Mesendoderm (in vitro differentiated cells): ENCODE results near the gene NPLOC4.

Experiments used
- DNase-seq: peaks from one replicate; pipeline ENCODE4 v3.0.0; 2013
- H2AK5ac ChIP-seq: 2 replicates; pipeline ENCODE4 v1.6.1; 2013; ENCODE audit warnings: low read length, inconsistent platforms
- H2BK120ac ChIP-seq: 2 replicates; pipeline ENCODE4 v1.6.1; 2013; ENCODE audit warnings: low read depth, mild to moderate bottlenecking, low read length, moderate library complexity, mixed read lengths
- H2BK15ac ChIP-seq: replicated peaks from 2 replicates; pipeline ENCODE4 v1.6.1; 2013; ENCODE audit warnings: low read depth, mild to moderate bottlenecking, moderate library complexity
- H2BK5ac ChIP-seq: 2 replicates; pipeline ENCODE4 v1.6.1; 2013; ENCODE audit warnings: low read length, inconsistent platforms
- H3K18ac ChIP-seq: 2 replicates; pipeline ENCODE4 v1.6.1; 2013; ENCODE audit warnings: mild to moderate bottlenecking, low read length, mixed read lengths
- H3K23ac ChIP-seq: one replicate; pipeline ENCODE4 v1.6.1; 2013; ENCODE audit warnings: low read length
- H3K27ac ChIP-seq: 2 replicates; pipeline ENCODE4 v1.5.1; 2013; ENCODE audit warnings: low read depth, mild to moderate bottlenecking, inconsistent platforms, low read length, moderate library complexity
- H3K27me3 ChIP-seq: 2 replicates; pipeline ENCODE4 v1.6.1; 2013; ENCODE audit warnings: low read length, control low read depth, mild to moderate bottlenecking, inconsistent platforms; ENCODE audit not compliant: insufficient read depth, poor library complexity
- H3K36me3 ChIP-seq: 2 replicates; pipeline ENCODE4 v1.6.1; 2013; ENCODE audit warnings: low read length, inconsistent platforms; ENCODE audit not compliant: control insufficient read depth, insufficient read depth
- H3K4ac ChIP-seq: one replicate; pipeline ENCODE4 v1.6.1; 2013; ENCODE audit warnings: low read depth, mild to moderate bottlenecking, low read length, moderate library complexity
- H3K4me1 ChIP-seq: 2 replicates; pipeline ENCODE4 v1.6.1; 2013; ENCODE audit warnings: low read depth, low read length, inconsistent platforms; ENCODE audit not compliant: control insufficient read depth
- H3K4me2 ChIP-seq: 2 replicates; pipeline ENCODE4 v1.6.1; 2013; ENCODE audit warnings: low read length
- H3K4me3 ChIP-seq: 2 replicates; pipeline ENCODE4 v1.5.1; 2013; ENCODE audit warnings: mild to moderate bottlenecking, low read length
- H3K56ac ChIP-seq: one replicate; pipeline ENCODE4 v1.6.1; 2013; ENCODE audit warnings: low read length
- H3K79me1 ChIP-seq: 2 replicates; pipeline ENCODE4 v1.6.1; 2013; ENCODE audit warnings: low read length, inconsistent platforms
- H3K79me2 ChIP-seq: 2 replicates; pipeline ENCODE4 v1.6.1; 2013; ENCODE audit warnings: mild to moderate bottlenecking, low read length; ENCODE audit not compliant: control insufficient read depth, insufficient read depth
- H3K9ac ChIP-seq: 2 replicates; pipeline ENCODE4 v1.6.1; 2013; ENCODE audit warnings: low read length, inconsistent platforms
- H4K5ac ChIP-seq: one replicate; pipeline ENCODE4 v1.6.1; 2013; ENCODE audit warnings: low read length
- H4K8ac ChIP-seq: one replicate; pipeline ENCODE4 v1.6.1; 2013; ENCODE audit warnings: low read depth, mild to moderate bottlenecking, control low read depth, low read length, moderate library complexity
- WGBS: extraction: QIAGEN DNeasy Blood & Tissue Kit; methylation state at CpG from one replicate; pipeline ENCODE4 v1.1.7; 2013; ENCODE audit warnings: low lambda C conversion rate, missing lambda C conversion rate; ENCODE audit not compliant: insufficient coverage; ENCODE audit errors: extremely low coverage; 5-methylcytosine and 5-hydroxymethylcytosine counted together

The NPLOC4 gene

DNA sequence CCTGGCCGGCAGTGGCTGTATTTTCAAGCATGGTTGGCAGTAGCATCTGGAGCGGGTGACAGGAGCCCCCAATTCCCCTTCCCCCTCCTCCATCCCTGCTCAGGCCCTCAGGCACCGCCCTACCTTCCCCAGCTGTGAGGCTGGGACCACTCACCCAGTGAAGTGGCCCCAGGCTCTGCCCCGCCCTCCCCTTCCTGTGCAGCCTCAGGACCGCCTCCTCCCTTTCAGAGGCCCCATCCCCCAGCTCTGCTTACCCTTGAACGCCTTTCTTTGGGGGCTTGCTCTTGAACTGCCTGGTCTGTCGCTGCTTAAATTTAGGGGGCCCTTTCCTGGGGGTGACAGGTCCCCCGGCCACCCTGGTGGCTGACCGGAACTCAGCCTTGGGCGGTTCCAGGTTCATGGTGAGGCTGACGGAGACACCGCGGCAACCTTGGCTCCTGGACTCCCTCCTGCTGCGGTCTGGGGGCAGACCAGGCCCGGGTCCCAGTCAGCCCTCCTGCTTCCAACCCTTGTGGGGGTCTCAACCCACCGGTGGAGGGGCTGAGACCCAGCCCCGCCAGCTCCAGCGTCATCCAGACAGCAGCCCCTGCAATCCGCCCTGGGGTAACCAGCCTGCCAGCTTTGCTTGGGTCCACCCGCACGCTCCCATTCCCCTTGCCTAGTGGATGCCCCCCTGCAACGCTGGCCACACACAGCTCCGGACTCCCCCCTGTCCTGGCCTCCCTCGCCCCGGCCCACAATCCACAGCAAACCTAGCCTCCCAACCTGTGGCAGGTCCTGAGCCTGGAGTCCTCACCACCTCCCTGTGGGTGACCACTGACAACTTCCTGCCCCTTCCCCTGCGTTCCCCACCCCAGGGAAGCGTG lies 16.2 kb upstream of the NPLOC4 start:
- peak overlapping the region; percentile 56 for H3K9ac ChIP-seq
- peak overlapping the region; percentile 83 for H3K56ac ChIP-seq
- no peaks in the 10 kb centered on the region for H3K79me2 ChIP-seq
- H3K4me1 ChIP-seq = peaks cover 4% of the 10 kb centered on the region
- H2BK120ac ChIP-seq = no peak overlapping the region
- peak overlapping the region; percentile 81 for H2BK5ac ChIP-seq
- DNase-seq = peak; percentile 44
- H2AK5ac ChIP-seq = no peak overlapping the region
- no peak overlapping the region for H3K23ac ChIP-seq
- peaks cover 5% of the 10 kb centered on the region for H3K27me3 ChIP-seq
- no peak overlapping the region for H2BK15ac ChIP-seq
- H3K4ac ChIP-seq = peak overlapping the region; percentile 66
- peak overlapping the region; percentile 19 for H3K18ac ChIP-seq
- H3K36me3 ChIP-seq = no peaks in the 10 kb centered on the region
- no peak overlapping the region for H3K27ac ChIP-seq
- H3K4me3 ChIP-seq = no peak overlapping the region
- no peak overlapping the region for H4K8ac ChIP-seq
- no peaks in the 10 kb centered on the region for H3K79me1 ChIP-seq
- no CpG with 5 or more reads among the region's 27 CpGs for WGBS
- peak overlapping the region; percentile 19 for H3K4me2 ChIP-seq
- H4K5ac ChIP-seq = no peak overlapping the region

DNA sequence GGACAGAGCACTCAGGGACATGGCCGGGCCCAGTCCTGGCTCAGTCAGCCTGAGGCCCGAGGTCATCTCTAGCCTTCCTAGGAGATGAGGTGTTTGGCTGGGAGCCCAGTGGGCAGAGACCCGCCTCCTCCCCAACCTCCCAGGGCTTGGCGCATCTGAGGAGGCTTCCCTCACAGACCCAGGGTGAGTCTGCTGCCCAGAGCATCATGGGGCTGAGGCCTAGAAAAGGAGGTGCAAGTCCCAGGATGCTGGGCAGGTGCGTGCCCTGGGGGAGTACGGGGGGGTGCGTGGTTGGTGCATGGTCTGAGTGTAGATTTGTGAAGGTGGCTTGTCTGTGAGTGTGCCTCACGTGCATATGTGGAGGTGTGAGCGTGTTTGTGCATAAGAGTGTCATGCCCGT lies 14.8 kb upstream of the NPLOC4 start:
- H3K4me3 ChIP-seq = no peak overlapping the region

DNA sequence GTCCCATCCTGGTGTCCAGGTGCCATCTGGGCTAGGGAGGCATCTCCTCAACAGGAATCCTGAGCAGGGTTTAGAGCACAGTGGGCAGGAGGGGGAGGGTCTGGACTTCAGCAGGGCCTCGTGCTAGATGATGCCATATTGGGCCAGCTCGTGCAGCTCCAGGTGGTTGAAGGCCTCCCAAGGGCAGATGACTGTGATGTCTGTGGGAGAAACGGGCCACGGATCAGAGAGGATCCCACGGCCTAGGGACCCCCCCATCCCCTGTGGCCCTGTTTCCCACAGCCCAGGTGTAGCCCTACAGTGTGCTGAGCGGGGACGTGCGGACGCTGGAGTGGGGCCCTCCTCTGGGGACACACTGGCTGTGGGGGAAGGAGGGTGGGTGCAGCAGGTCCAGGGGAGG lies 14.0 kb upstream of the NPLOC4 start:
- Histone ChIP-seq H3K4me3 (no peak overlapping the region), H2BK120ac (no peak overlapping the region), H4K5ac (no peak overlapping the region), H3K56ac (no peak overlapping the region), H3K4ac (no peak overlapping the region), H3K4me1 (peaks cover 4% of the 10 kb centered on the region), H3K9ac (no peak overlapping the region), H2AK5ac (no peak overlapping the region), H3K18ac (no peak overlapping the region), H2BK15ac (no peak overlapping the region), H3K27ac (no peak overlapping the region), H4K8ac (no peak overlapping the region), H3K36me3 (no peaks in the 10 kb centered on the region), H3K79me2 (no peaks in the 10 kb centered on the region), H2BK5ac (no peak overlapping the region), H3K79me1 (no peaks in the 10 kb centered on the region), H3K23ac (no peak overlapping the region), H3K4me2 (no peak overlapping the region), H3K27me3 (peaks cover 5% of the 10 kb centered on the region)
- no CpG with 5 or more reads among the region's 9 CpGs for WGBS
- no peak for DNase-seq

More for the DNA sequence above, 14.8 kb upstream of the NPLOC4 start:
- Histone ChIP-seq H2BK120ac (no peak overlapping the region), H3K56ac (no peak overlapping the region), H3K4ac (no peak overlapping the region), H4K8ac (no peak overlapping the region), H2BK15ac (no peak overlapping the region), H3K23ac (no peak overlapping the region), H3K4me2 (no peak overlapping the region), H3K18ac (no peak overlapping the region), H3K79me1 (no peaks in the 10 kb centered on the region), H3K79me2 (no peaks in the 10 kb centered on the region), H4K5ac (no peak overlapping the region), H3K27ac (no peak overlapping the region), H3K9ac (no peak overlapping the region), H2AK5ac (no peak overlapping the region), H2BK5ac (no peak overlapping the region), H3K36me3 (no peaks in the 10 kb centered on the region), H3K27me3 (peaks cover 5% of the 10 kb centered on the region), H3K4me1 (peaks cover 4% of the 10 kb centered on the region)
- DNase-seq = no peak
- no CpG with 5 or more reads among the region's 10 CpGs for WGBS

DNA sequence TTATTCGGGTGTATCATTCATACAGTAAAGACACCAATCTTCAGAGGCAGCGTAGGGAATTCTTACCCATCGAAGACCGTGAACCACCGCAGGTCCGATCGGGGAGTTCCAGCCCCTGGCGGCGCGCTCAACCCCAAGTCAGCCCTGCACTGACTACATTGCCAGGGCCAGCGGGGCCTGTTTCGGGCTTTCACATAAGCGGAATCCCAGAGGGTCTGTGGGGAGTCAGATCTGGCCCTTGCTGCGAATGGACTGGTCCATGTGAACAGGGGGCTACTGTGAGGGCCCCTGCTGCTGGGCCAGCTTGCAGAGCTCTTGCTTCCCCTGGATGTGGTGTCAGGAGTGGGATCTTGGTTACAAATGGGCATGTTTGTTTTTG lies 11.8 kb upstream of the NPLOC4 start:
- Histone ChIP-seq H2BK15ac (no peak overlapping the region), H4K5ac (no peak overlapping the region), H3K27me3 (peaks cover 5% of the 10 kb centered on the region), H3K18ac (no peak overlapping the region), H3K36me3 (no peaks in the 10 kb centered on the region), H4K8ac (no peak overlapping the region), H2AK5ac (no peak overlapping the region), H3K4me3 (no peak overlapping the region), H3K79me2 (no peaks in the 10 kb centered on the region), H3K27ac (no peak overlapping the region), H3K79me1 (no peaks in the 10 kb centered on the region), H3K23ac (no peak overlapping the region), H3K4me2 (no peak overlapping the region), H3K4ac (no peak overlapping the region), H3K56ac (peak overlapping the region; percentile 78), H2BK120ac (no peak overlapping the region), H3K4me1 (peaks cover 4% of the 10 kb centered on the region), H3K9ac (peak overlapping the region; percentile 53), H2BK5ac (no peak overlapping the region)
- no peak for DNase-seq
- no CpG with 5 or more reads among the region's 14 CpGs for WGBS

DNA sequence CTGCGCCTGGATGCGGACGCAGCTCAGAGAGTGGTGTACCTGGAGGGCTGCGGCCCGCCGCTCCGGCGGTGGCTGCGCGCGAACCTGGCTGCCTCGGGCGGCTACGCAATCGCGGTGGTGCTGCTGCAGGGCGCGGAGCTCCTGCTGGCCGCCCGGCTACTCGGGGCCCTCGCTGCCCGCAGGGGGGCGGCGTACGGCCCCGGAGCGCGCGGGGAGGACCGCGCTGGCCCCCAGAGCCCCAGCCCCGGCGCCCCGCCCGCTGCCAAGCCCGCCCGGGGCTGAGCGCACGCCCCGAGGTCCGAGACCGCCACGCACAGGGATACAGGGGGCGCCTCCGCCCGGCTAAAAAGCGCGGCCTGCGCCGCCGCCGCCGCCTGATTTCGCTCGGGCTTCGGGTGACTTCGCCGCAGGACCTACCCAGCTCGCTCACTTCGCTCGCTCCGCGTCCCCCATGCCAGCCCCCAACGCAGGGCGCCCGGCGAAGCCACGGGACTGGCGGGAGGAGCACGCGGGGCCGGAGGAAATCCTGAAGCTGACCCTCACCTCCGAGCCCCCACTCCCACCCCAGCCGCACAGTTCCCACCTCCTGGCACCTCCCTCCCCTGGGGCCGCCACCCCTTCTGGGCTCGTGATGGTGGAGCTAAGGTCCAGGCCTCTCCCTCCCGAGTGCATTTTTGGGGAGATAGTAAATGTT lies 11.2 kb upstream of the NPLOC4 start:
- Histone ChIP-seq H3K27me3 (peaks cover 5% of the 10 kb centered on the region), H3K18ac (no peak overlapping the region), H3K4me3 (no peak overlapping the region), H2BK5ac (no peak overlapping the region), H3K27ac (no peak overlapping the region), H4K8ac (no peak overlapping the region), H3K79me1 (no peaks in the 10 kb centered on the region), H4K5ac (no peak overlapping the region), H2BK15ac (no peak overlapping the region), H2AK5ac (no peak overlapping the region), H3K56ac (peak overlapping the region; percentile 78), H3K4me2 (peak overlapping the region; percentile 28), H3K4ac (no peak overlapping the region), H3K36me3 (no peaks in the 10 kb centered on the region), H3K4me1 (peaks cover 1% of the 10 kb centered on the region), H2BK120ac (no peak overlapping the region), H3K9ac (peak overlapping the region; percentile 53), H3K23ac (peak overlapping the region; percentile 24), H3K79me2 (no peaks in the 10 kb centered on the region)
- WGBS = no CpG with 5 or more reads among the region's 78 CpGs
- no peak for DNase-seq
